Nephron (organoid): ENCODE measurements around the gene RASSF7.

Experiments used
- H3K27ac Mint-ChIP-seq, 3 experiments: 2 replicates each; pipeline ENCODE4 v1.8.0; 2020; ENCODE audit warnings: mixed read lengths in 3 of 3, mild to moderate bottlenecking in 2 of 3, moderate library complexity in 1 of 3
- H3K27me3 Mint-ChIP-seq: 2 replicates; pipeline ENCODE4 v1.8.0; 2021; ENCODE audit warnings: low read depth, mild to moderate bottlenecking, moderate library complexity, mixed read lengths
- H3K36me3 Mint-ChIP-seq: 2 replicates; pipeline ENCODE4 v1.8.0; 2020; ENCODE audit warnings: low read depth, mixed read lengths
- H3K4me1 Mint-ChIP-seq: 2 replicates; pipeline ENCODE4 v1.8.0; 2020; ENCODE audit warnings: mixed read lengths
- H3K4me3 Mint-ChIP-seq, 3 experiments: 2 replicates each; pipeline ENCODE4 v1.8.0; 2020; ENCODE audit warnings: mild to moderate bottlenecking in 3 of 3, mixed read lengths in 3 of 3, moderate library complexity in 2 of 3
- H3K9me3 Mint-ChIP-seq: 2 replicates; pipeline ENCODE4 v1.8.0; 2020; ENCODE audit warnings: mixed read lengths
- CTCF ChIP-seq, 3 experiments: fragments of 200-600 bp; sonication (generic); IDR thresholded peaks; one replicate each; pipeline ENCODE4 v1.5.0; 2021; ENCODE audit warnings: antibody characterized with exemption in 3 of 3; ENCODE audit not compliant: unreplicated experiment in 3 of 3

The RASSF7 gene

GRCh38 chr11:563066-563811 is 2.5 kb downstream of the RASSF7 start:
- Mint-ChIP-seq H3K36me3 (no peaks in the 10 kb centered on the region), H3K27me3 (peaks cover 16% of the 10 kb centered on the region), H3K4me3 (peak overlapping the region; percentile 23 to 40 (median 29)), H3K27ac (no peak overlapping the region), H3K4me1 (peaks cover 5% of the 10 kb centered on the region), H3K9me3 (no peaks in the 10 kb centered on the region)
- no peak for TF ChIP-seq CTCF (IDR thresholded peaks at IDR 0.05; ENCODE audit: unreplicated experiment in 3 of 3)

DNA sequence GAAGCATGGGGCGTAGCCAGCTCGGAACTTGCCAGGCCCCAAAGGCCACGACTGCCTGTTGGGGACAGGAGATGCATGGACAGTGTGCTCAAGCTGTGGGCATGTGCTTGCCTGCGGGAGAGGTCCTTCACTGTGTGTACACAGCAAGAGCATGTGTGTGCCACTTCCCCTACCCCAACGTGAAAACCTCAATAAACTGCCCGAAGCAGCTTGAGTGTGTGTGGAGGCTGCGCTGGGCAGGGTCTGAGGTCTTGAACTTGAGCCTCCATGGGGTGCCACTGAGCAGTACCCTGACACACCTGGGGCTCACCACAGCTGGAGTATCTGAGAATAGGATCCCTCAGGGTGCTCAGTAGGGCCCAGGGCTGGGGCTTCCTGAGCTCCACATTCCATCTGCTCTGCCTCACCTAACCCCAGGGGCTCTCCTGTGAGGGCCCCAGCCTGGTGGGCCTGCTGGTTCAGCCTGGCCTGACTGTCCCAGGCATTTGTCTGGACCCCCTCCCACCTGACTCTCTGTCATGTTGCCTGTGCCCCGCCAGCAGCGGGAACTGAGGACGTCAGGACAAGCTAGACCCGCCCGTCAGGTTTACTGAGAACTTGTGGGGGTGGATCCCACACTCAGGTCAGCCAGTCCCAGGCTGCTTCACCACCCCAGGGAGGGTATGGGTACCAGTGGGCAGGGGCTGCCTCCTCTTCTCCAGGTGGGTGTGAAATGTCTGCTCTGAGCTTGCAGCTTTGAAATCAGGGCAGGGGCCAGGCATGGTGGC is 3.2 kb downstream of the RASSF7 start:
- Mint-ChIP-seq H3K27ac (no peak overlapping the region), H3K9me3 (no peaks in the 10 kb centered on the region), H3K27me3 (peaks cover 9% of the 10 kb centered on the region), H3K36me3 (no peaks in the 10 kb centered on the region), H3K4me1 (peaks cover 5% of the 10 kb centered on the region), H3K4me3 (peak overlapping the region; percentile 17 to 51 (median 34))
- no peak for TF ChIP-seq CTCF (IDR thresholded peaks at IDR 0.05; ENCODE audit: unreplicated experiment in 3 of 3)

GRCh38 chr11:565921-566509 is 5.2 kb downstream of the RASSF7 start:
- Mint-ChIP-seq H3K27ac (no peak overlapping the region), H3K27me3 (no peaks in the 10 kb centered on the region), H3K4me3 (peak overlapping the region in 1 of 3 experiments; percentile 21), H3K36me3 (no peaks in the 10 kb centered on the region), H3K9me3 (no peaks in the 10 kb centered on the region), H3K4me1 (no peaks in the 10 kb centered on the region)
- TF ChIP-seq CTCF (IDR thresholded peaks at IDR 0.05; ENCODE audit: unreplicated experiment in 3 of 3), result no peak

DNA sequence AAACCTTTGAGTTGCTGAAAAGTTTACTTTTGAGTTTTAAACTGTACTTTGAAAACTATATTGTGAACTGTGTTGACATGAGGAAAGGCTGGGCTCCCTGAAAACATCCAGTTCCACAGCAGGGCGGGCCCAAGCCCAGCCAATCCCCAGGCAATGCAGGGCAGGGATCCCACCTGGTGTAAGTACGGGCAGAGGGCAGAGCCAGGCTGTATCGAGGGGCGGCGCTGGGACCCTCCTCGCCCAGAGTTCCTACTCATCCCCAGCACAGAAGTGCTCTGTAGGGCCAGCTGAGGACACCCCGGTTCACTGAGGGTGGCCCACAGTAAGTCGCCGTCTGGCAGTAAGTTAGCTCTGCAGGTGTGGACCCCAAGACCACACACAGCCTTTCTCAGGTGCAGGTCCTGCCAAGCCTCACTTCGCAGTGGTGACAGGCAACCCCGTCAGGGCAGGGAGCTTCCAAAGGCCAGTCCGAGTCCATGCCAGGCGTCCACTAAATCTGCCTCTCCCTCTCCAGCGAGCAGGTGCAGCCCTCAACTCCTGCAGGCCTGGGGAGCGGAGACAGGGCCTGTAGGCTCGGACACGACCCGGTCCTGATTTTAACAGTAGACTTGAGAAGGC is 6.3 kb downstream of the RASSF7 start:
- Mint-ChIP-seq H3K36me3 (no peaks in the 10 kb centered on the region), H3K4me1 (no peaks in the 10 kb centered on the region), H3K27ac (no peak overlapping the region), H3K4me3 (peak overlapping the region; percentile 83 to 88 (median 86)), H3K27me3 (no peaks in the 10 kb centered on the region), H3K9me3 (no peaks in the 10 kb centered on the region)
- TF ChIP-seq CTCF (IDR thresholded peaks at IDR 0.05; ENCODE audit: unreplicated experiment in 3 of 3), result no peak

DNA sequence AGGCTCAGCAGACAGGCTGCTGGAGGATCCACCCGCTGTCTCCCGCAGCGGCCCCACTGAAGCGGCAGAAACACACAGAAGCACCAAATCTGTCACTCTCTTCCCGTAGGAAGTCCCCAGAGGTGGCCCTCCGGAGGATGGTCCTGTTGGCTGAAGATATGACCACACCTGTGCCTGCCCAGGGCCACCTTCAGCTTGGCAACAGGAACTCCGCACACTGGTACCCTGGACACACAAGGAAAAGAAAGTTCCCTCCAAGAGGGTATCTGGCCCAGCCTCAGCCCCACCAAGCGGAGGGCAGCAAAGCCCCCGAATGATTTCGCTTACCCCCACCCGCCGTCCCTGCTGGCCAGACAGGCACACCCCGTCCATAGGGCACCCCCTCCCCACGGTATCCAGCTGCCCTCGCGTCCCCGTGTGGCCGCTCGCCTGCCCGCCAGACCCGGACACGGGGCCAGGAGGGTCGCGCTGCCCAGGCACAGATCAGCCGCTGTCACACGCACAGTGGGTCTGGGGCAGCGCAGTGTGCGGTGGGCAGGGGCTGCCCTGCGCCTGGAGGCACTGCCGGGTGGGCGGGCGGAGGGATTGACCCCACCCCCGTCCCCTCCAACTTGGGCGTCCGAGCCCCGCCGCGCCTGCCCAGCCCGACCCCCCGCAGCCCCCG is 7.0 kb downstream of the RASSF7 start:
- no peak for TF ChIP-seq CTCF (IDR thresholded peaks at IDR 0.05; ENCODE audit: unreplicated experiment in 3 of 3)
- Mint-ChIP-seq H3K4me1 (no peaks in the 10 kb centered on the region), H3K27ac (peak overlapping the region in 1 of 3 experiments; percentile 23), H3K36me3 (no peaks in the 10 kb centered on the region), H3K27me3 (no peaks in the 10 kb centered on the region), H3K9me3 (no peaks in the 10 kb centered on the region), H3K4me3 (peak overlapping the region; percentile 83 to 88 (median 86))
